Erythroblast (primary cell): ENCODE results near the gene TBCC.

Experiments used
- GATA1 ChIP-seq: IDR thresholded peaks from 2 replicates; pipeline ENCODE4 v1.6.1; 2011; ENCODE audit warnings: low read depth, mild to moderate bottlenecking, control low read depth, low read length, moderate library complexity
- POLR2A ChIP-seq: IDR thresholded peaks from 2 replicates; pipeline ENCODE4 v1.6.1; 2011; ENCODE audit warnings: mild to moderate bottlenecking, low read length

GRCh38 chr6:42754759-42755158, 8.9 kb upstream of the TBCC start:
- no peak for TF ChIP-seq POLR2A
- TF ChIP-seq GATA1 = no peak
